ENCODE measurements around the gene PCNX2.
"Not testable (repeated sequence)": the region's sequence is repeated elsewhere in the genome, so short reads cannot be mapped to it uniquely, and the experiment has no call there.

PCNX2 gene

GRCh38 chr1:233006108-233006507 is 289.4 kb downstream of the PCNX2 start:
- DNase-seq (ENCODE audit: low read depth), result no peak

DNA sequence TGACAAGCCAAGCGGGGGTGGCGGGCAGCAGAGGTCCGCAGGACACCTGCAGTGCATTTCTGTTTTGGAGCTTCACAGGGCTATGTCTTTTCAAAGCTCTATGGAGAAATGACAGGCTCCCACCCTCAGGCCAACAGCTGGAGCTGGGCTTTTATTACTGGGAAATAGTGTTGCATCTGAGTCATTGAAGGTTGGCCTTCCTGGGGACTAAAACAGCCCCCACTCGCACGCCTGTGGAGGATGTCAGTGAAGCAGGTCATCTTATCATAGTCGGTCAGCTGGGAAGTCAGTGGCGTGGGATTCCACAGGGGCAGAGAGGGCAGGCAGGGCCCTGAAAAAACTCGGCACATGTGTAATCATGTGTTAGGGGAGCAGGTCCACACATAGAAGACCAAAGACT is 289.8 kb downstream of the PCNX2 start:
- DNase-seq (ENCODE audit: low read depth), result no peak

GRCh38 chr1:233005156-233005555 is 290.4 kb downstream of the PCNX2 start:
- DNase-seq (ENCODE audit: low read depth), result no peak

- DNase-seq (ENCODE audit: low read depth), result no peak
Measured at GRCh38 chr1:233004451-233004850, 291.1 kb downstream of the PCNX2 start.

DNA sequence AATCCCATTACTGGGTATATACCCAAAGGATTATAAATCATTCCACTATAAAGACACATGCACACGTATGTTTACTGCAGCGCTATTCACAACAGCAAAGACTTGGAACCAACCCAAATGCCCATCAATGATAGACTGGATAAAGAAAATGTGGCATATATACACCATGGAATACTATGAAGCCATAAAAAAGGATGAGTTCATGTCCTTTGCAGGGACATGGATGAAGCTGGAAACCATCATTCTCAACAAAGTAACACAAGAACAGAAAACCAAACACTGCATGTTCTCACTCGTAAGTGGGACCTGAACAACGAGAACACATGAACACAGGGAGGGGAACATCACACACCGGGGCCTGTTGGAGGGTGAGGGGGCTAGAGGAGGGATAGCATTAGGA is 291.9 kb downstream of the PCNX2 start:
- not testable (repeated sequence) for DNase-seq (ENCODE audit: low read depth)

GRCh38 chr1:232999956-233000625 is 295.4 kb downstream of the PCNX2 start:
- no peak for DNase-seq (ENCODE audit: low read depth)

DNA sequence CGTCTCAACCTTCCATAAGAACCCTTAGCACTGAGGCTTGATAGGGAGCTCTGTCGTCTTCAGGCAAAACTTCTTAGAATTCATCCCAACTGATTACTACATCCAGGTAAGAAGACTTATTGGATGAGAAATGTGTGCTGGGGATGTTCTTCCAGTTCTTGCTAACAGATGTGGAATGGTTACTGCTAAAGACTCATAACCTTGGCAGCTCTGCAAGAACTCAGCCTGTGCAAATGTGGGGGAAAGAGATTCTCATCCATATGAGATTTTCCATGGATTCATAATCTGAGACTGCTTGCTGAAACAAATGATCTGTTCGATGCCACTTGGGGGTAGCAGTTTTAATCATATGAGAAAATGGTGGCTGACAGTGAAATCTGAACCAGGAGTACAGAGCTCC is 296.9 kb downstream of the PCNX2 start:
- DNase-seq (ENCODE audit: low read depth), result no peak

DNA sequence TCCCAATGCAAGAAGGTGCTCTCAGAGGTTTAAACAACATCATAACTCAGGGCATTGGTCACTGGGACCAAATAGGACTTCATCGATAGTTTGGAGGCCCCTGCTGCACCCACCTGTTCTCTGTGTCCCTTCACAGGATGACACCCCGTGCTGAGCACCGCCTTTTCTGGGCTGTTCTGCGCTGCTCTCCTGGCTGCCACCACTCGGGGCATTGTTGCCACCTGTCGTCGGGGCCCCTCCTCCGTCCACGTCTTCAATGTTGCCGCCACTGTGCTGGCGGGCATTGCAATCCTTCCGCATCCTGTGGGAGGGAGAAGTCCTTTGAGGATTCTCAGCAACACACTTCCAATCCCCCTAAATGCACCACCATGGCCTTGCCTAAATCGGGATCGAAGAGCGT is 297.4 kb downstream of the PCNX2 start:
- no peak for DNase-seq (ENCODE audit: low read depth)

DNA sequence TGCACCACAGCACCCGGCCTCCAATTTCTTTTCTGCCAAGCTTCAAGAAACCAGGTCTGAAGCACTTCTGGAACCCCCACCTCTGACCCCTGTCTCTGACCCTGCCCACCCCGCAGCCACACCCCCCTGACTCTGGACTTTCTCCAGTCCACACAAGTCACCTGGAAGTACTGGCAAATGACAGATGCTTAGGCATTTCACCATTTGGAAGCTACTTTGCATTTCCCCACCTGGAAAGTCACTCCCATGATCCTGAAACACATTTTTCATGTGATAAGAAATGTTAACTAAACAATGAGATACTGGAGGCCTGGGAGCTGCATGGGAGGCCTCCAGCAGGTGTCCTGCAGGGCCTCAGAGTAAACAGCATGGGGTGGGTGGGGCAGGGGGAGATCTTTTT is 299.4 kb downstream of the PCNX2 start:
- DNase-seq (ENCODE audit: low read depth), result no peak

DNA sequence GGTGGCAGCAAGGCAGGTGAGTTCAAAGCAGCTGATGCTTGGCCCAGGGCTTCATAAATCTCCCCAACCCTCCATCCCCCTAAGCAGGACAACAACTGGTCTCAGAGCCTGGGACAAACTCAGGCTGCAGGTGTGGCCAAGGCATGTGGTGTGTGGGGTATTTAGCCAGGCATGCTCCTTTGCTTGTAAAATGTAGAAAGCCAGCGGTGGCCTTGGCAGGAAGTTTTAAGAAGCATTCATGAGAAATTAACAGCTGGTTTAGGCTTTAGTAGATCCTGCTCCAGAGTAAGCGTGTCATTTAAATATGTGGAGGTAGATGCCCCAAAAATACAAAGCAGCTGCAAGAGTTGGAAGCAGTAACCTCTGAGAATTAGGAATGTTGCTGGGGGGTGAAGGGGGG is 300.3 kb downstream of the PCNX2 start:
- DNase-seq (ENCODE audit: low read depth), result no peak

- no peak for DNase-seq (ENCODE audit: low read depth)
Measured at GRCh38 chr1:232993555-232993954, 302.0 kb downstream of the PCNX2 start.

DNA sequence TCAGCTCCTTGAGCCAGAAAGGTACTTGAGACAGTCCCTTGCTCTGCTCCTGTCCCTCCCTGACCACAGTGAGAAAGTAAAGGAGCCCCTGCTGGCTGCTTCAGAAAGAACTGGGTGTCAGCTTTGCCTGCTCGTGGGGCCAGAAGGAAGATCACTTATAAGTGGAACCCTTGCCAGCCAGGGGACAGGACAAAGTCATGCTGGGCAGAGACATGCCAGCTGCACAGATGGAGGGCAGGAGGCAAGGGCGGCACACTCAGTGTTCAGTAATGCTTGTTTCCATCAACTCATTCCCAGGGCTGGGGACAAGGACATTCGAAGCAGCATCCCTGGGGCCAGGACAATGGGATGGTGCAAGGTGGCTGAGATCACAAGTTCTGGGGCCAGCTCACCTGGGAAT is 303.3 kb downstream of the PCNX2 start:
- DNase-seq (ENCODE audit: low read depth), result no peak

DNA sequence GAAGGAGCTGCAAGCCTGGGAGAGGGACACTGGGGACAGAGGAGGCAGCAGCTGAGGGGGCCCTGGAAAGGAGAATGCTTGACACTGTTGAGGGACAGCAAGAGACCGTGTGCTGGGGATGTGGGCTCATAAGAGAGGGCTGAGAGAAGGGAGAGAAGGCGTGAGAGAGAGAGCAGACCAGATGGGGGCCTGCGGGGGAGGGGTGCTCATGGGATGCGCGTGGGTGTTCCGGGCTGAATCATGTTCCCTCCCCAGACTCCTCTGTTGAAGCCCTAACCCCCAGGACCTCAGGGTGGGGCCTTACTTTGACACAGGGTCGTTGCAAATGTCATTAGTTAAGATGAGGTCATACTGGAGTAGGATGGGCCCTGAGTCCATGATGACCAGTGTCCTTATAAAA is 304.3 kb downstream of the PCNX2 start:
- no peak for DNase-seq (ENCODE audit: low read depth)

GRCh38 chr1:232990176-232991128 is 305.1 kb downstream of the PCNX2 start:
- no peak for DNase-seq (ENCODE audit: low read depth)

GRCh38 chr1:232988572-232989040 is 306.9 kb downstream of the PCNX2 start:
- DNase-seq (ENCODE audit: low read depth), result no peak

DNA sequence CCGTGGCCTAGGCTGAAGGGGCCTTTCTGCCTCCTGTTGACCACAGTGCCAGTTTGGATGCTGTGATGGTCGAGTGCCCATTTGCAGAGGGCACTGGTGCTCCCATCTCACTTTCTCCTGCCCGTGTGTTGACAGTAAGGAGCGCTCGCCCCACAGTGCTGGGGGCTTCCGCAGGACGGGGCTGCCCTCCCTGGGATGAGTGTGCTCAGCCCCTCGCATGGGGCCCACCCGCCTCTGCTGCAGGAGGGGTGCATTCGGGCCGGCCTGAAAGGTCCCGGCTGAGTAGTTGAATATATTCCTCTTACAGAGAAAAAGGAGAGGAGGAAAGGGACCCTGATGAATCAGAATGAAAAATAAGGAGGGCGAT is 307.8 kb downstream of the PCNX2 start:
- DNase-seq (ENCODE audit: low read depth), result no peak

DNA sequence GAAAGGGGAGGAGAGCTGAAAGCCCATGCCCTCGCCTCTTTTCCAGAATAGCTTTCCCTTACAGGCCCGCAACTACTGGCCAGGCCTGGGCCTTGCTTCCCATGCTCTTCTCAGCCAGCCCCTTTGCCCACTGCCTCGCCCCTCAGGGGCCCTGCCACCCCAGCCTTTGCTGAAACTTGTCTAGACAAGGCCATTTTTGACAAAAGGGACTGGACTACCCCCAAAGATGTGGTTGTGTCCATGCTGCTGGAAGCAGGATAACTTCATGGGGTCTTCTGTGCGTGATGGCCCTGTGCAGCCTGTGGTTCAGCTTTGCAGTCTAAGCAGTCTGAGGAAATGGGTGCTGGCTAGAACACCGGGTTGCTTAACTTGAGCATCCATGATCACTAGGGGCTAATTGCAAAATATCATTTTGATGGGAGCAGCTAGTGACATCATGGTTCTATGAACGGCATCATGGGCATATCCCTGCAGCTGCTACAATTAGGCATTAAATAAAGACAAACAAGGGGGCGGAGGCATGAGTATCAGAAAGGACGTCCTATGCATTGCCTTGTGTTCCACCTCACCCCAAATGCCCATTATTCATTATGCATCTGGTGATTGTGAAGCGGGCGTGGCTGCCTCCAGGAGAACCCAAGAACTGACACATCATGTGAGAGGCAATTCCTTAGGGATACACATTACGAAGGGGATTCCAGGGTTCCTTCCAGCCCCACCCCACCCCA is 308.3 kb downstream of the PCNX2 start:
- DNase-seq (ENCODE audit: low read depth), result no peak

DNA sequence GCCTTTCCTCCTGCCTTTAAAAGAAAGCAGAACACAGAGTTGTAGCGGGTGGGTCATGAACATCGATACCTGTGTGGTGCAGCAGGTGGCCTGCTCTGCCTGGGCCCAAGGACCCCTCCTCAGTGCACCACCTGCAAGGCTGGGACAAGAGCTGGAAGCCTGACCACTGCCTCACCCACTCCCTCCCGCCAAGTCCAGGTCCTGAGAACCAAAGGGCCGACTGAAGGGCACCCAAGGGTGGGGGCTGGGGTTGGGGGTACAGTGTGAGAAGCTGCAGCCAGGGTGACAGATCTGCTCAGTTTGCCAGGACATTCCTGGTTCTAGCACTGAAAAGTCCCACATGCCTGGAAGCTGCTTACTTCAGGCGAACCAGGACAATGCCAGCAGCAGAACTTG is 309.0 kb downstream of the PCNX2 start:
- DNase-seq (ENCODE audit: low read depth), result no peak

- no peak for DNase-seq (ENCODE audit: low read depth)
Measured at GRCh38 chr1:232985882-232986526, 309.5 kb downstream of the PCNX2 start.

DNA sequence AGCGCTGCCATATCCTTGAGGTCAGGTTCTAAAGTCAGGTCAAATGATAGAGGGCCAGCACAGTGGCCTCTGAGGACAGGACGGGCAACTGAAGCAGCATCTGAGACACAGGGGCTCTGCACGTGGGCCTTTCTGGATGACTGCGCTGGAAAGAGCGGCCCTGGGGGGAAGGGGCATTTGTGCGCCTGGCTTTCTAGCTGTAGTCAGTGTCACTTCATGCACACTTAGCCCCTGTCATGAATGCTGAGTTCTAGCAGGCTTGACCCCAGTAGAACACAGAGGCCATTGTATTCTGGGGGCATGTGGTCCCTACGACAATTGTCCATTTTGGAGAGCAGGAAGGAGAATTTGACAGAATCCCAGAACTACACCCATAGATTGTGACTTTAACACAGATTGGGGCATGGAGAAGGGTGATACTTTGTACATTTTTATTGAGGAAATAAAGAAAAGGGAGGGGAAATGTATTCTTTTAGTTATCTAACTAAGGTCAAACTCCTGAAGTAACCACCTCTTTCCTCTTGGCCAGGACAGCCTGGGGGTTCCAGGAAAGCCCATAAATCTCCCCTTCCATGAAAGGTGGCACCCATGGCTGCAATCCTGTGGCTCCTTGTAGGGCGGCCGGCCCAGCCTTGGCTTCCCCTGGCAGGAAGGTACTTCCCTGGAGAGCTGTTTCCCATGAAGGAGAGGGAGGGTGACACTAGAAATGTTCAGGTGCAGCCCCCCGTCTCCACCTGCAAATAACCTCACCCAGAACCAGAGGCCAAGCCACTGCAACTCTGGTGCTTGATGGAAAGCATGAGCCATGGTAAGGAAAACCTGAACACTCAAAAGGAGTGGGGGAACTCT is 310.7 kb downstream of the PCNX2 start:
- DNase-seq (ENCODE audit: low read depth), result no peak

All from stimulated activated CD8-positive, alpha-beta memory T cell treated with anti-CD3 and anti-CD28 coated beads, Interleukin-4, amount 100 ng/mL, for 24 hours (primary cell).